ENCODE measurements around the gene GPC3.

The GPC3 gene

DNA sequence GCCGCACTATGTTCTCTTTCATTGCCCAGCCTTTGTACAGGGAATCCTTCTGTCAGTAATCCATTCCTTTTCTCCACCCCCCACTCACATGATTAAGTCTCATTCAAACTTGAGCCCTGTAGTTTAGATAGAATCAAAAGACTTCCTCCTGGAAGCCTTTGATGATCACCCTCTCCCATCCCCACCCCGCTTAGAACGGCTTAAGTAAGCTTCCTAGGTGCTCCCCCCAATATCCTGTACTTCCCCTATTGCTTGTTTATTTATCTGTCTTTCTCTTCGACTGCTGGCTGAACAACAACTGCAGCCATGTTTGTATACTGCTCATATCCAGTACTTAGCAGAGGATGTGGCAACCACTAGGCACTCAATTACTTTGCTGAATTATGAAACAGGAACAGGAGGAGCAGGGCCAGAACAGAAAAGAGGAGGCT is 38.5 kb upstream of the GPC3 start:
- TF ChIP-seq RAD21 (IDR thresholded peaks at IDR 0.05; ENCODE audit: low read depth): no peak

DNA sequence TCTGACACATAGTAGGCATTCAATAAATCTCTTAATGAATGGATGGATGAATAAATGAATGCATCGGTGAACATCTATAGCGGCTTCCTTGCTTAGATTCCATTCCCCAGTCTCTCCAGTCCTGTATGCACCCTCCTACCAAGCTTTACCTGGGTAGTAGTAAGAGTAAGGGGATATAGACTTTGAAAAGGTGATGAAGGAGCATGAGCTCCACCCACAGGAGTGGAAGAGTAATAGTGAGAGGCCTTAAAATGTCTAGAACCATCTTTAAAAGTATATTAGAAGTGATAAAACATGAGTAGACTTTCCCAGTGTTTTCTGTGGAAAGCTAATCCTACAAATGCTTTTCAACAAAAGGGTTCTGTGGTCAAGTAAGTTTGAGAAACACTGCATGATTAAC is 35.5 kb upstream of the GPC3 start:
- TF ChIP-seq TAF1 (IDR thresholded peaks at IDR 0.05; ENCODE audit: low read depth): no peak
- TF ChIP-seq NFIC (IDR thresholded peaks at IDR 0.05): no peak
- no peak for TF ChIP-seq CREB1 (IDR thresholded peaks at IDR 0.05; ENCODE audit: low read depth)
- no peak for TF ChIP-seq ZBTB7A (IDR thresholded peaks at IDR 0.05; ENCODE audit: low read depth)
- TF ChIP-seq, protein P1, sequence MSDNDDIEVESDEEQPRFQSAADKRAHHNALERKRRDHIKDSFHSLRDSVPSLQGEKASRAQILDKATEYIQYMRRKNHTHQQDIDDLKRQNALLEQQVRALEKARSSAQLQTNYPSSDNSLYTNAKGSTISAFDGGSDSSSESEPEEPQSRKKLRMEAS (IDR thresholded peaks at IDR 0.05): no peak
- no peak for TF ChIP-seq EGR1 (IDR thresholded peaks at IDR 0.05)
- no peak for TF ChIP-seq TCF12 (IDR thresholded peaks at IDR 0.05; ENCODE audit: low read depth)
- TF ChIP-seq YY1 (IDR thresholded peaks at IDR 0.05; ENCODE audit: low read depth): no peak
- TF ChIP-seq, protein P2, sequence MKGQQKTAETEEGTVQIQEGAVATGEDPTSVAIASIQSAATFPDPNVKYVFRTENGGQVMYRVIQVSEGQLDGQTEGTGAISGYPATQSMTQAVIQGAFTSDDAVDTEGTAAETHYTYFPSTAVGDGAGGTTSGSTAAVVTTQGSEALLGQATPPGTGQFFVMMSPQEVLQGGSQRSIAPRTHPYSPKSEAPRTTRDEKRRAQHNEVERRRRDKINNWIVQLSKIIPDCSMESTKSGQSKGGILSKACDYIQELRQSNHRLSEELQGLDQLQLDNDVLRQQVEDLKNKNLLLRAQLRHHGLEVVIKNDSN (IDR thresholded peaks at IDR 0.05): no peak
- no peak for TF ChIP-seq CEBPB (IDR thresholded peaks at IDR 0.05)
- no peak for TF ChIP-seq EP300 (IDR thresholded peaks at IDR 0.05; ENCODE audit: borderline replicate concordance)
- TF ChIP-seq, protein P3, sequence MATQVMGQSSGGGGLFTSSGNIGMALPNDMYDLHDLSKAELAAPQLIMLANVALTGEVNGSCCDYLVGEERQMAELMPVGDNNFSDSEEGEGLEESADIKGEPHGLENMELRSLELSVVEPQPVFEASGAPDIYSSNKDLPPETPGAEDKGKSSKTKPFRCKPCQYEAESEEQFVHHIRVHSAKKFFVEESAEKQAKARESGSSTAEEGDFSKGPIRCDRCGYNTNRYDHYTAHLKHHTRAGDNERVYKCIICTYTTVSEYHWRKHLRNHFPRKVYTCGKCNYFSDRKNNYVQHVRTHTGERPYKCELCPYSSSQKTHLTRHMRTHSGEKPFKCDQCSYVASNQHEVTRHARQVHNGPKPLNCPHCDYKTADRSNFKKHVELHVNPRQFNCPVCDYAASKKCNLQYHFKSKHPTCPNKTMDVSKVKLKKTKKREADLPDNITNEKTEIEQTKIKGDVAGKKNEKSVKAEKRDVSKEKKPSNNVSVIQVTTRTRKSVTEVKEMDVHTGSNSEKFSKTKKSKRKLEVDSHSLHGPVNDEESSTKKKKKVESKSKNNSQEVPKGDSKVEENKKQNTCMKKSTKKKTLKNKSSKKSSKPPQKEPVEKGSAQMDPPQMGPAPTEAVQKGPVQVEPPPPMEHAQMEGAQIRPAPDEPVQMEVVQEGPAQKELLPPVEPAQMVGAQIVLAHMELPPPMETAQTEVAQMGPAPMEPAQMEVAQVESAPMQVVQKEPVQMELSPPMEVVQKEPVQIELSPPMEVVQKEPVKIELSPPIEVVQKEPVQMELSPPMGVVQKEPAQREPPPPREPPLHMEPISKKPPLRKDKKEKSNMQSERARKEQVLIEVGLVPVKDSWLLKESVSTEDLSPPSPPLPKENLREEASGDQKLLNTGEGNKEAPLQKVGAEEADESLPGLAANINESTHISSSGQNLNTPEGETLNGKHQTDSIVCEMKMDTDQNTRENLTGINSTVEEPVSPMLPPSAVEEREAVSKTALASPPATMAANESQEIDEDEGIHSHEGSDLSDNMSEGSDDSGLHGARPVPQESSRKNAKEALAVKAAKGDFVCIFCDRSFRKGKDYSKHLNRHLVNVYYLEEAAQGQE (IDR thresholded peaks at IDR 0.05; ENCODE audit: low read depth): no peak
- TF ChIP-seq RAD21 (IDR thresholded peaks at IDR 0.05; ENCODE audit: low read depth): no peak
- no peak for TF ChIP-seq TEAD4 (IDR thresholded peaks at IDR 0.05)
- TF ChIP-seq FOXM1 (IDR thresholded peaks at IDR 0.05; ENCODE audit: borderline replicate concordance, low read depth): no peak

DNA sequence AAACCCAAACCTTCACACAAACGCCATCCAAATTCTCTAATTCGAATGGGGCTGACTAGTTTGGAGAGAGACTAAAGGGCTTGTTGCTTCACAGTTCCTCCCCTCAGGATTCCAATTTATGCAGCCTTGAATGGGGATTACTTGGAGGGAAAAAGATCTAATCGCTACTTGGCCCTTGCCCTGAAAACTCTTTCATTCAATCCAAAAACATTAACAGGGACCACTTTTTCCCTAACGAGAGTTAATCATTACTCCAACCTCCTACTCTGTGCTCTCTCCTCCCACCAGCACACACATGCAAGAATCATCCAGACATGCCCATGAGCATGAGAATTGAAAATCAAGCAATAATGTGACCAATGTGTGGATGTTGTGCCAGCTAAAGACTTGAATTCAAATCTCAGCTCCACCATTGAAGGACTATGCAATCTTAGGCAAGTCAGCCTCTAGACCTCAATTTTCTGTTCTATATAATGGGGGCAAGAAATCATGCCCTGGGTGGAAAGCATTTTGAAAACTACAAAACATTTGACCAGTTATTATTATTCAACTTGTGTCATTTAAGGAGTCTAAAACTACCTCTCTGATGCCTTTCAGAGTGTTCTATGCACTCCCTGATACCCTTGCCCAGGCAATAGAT is 34.3 kb upstream of the GPC3 start:
- TF ChIP-seq CEBPB (IDR thresholded peaks at IDR 0.05) (no peak), TEAD4 (IDR thresholded peaks at IDR 0.05) (no peak), EP300 (IDR thresholded peaks at IDR 0.05; ENCODE audit: borderline replicate concordance) (no peak), TCF12 (IDR thresholded peaks at IDR 0.05; ENCODE audit: low read depth) (no peak), ZBTB7A (IDR thresholded peaks at IDR 0.05; ENCODE audit: low read depth) (no peak), FOXM1 (IDR thresholded peaks at IDR 0.05; ENCODE audit: borderline replicate concordance, low read depth) (no peak), YY1 (IDR thresholded peaks at IDR 0.05; ENCODE audit: low read depth) (no peak), NFIC (IDR thresholded peaks at IDR 0.05) (no peak), EGR1 (IDR thresholded peaks at IDR 0.05) (no peak), CREB1 (IDR thresholded peaks at IDR 0.05; ENCODE audit: low read depth) (no peak), TAF1 (IDR thresholded peaks at IDR 0.05; ENCODE audit: low read depth) (no peak), RAD21 (IDR thresholded peaks at IDR 0.05; ENCODE audit: low read depth) (no peak)
- TF ChIP-seq, protein P1 (IDR thresholded peaks at IDR 0.05): no peak
- TF ChIP-seq, protein P2 (IDR thresholded peaks at IDR 0.05): no peak
- TF ChIP-seq, protein P3 (IDR thresholded peaks at IDR 0.05; ENCODE audit: low read depth): no peak

DNA sequence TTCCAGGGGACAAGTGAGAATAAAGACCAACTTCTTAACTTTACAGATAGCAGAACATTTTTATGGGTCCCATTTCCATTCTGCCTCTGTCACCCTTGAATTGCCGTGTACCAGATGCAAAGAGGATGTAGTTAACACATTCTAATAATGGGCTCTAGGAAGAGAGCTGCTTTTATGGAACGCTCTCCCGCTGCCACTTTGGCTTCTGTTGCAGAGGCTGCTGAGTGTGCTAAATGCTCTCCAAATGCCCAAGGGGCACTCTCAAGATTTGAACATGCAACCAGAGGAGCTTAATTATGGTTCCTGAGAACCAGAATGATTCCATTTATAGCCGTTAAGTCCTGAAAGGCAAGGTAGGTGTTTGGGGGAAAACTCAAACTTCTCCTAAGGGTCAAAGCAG is 28.1 kb upstream of the GPC3 start:
- TF ChIP-seq FOXM1 (IDR thresholded peaks at IDR 0.05; ENCODE audit: borderline replicate concordance, low read depth) (no peak), TEAD4 (IDR thresholded peaks at IDR 0.05) (no peak), EGR1 (IDR thresholded peaks at IDR 0.05) (no peak), TCF12 (IDR thresholded peaks at IDR 0.05; ENCODE audit: low read depth) (no peak), NFIC (IDR thresholded peaks at IDR 0.05) (no peak), CREB1 (IDR thresholded peaks at IDR 0.05; ENCODE audit: low read depth) (no peak), RAD21 (IDR thresholded peaks at IDR 0.05; ENCODE audit: low read depth) (no peak), CEBPB (IDR thresholded peaks at IDR 0.05) (no peak), TAF1 (IDR thresholded peaks at IDR 0.05; ENCODE audit: low read depth) (no peak), EP300 (IDR thresholded peaks at IDR 0.05; ENCODE audit: borderline replicate concordance) (no peak), YY1 (IDR thresholded peaks at IDR 0.05; ENCODE audit: low read depth) (no peak), ZBTB7A (IDR thresholded peaks at IDR 0.05; ENCODE audit: low read depth) (no peak)
- TF ChIP-seq, protein P2 (IDR thresholded peaks at IDR 0.05): no peak
- TF ChIP-seq, protein P3 (IDR thresholded peaks at IDR 0.05; ENCODE audit: low read depth): no peak
- TF ChIP-seq, protein P1 (IDR thresholded peaks at IDR 0.05): no peak

Data from Ishikawa (cell line).